ENCODE measurements around the gene TAAR1.

DNA sequence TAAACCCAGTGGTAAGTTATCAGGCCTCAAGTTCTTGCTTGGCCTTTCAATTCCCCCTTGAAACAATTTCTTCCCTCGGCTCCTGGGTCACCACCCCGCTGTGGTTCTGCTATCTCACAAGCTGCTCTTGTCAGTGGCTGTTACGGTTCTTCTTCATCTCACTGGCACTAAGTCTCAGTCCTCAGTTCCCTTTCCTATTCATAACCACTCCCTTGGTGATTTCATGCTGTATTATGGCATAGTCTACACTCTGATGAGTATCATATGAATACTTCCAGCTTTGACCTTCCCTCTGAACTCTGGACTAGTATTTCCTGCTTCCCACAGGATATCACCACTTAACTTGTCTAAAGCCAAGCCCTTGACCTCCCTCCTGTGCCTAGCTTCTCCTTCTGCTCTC, 7.9 kb downstream of the TAAR1 start:
- TF ChIP-seq, protein P1, sequence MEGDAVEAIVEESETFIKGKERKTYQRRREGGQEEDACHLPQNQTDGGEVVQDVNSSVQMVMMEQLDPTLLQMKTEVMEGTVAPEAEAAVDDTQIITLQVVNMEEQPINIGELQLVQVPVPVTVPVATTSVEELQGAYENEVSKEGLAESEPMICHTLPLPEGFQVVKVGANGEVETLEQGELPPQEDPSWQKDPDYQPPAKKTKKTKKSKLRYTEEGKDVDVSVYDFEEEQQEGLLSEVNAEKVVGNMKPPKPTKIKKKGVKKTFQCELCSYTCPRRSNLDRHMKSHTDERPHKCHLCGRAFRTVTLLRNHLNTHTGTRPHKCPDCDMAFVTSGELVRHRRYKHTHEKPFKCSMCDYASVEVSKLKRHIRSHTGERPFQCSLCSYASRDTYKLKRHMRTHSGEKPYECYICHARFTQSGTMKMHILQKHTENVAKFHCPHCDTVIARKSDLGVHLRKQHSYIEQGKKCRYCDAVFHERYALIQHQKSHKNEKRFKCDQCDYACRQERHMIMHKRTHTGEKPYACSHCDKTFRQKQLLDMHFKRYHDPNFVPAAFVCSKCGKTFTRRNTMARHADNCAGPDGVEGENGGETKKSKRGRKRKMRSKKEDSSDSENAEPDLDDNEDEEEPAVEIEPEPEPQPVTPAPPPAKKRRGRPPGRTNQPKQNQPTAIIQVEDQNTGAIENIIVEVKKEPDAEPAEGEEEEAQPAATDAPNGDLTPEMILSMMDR (IDR thresholded peaks at IDR 0.05): no peak
- TF ChIP-seq POLR2A (IDR thresholded peaks at IDR 0.05) (no peak), POLR2AphosphoS5 (IDR thresholded peaks at IDR 0.05; ENCODE audit: insufficient read depth in 1 of 2, low read depth in 1 of 2) (no peak)
